NCI-H187 (cell line): ENCODE data around the gene DDI2.

Source experiments
- DNase-seq, 2 experiments: peaks; one replicate each; lab custom pipeline; 2025; lab: John Stamatoyannopoulos, UW

Gene DDI2

DNA sequence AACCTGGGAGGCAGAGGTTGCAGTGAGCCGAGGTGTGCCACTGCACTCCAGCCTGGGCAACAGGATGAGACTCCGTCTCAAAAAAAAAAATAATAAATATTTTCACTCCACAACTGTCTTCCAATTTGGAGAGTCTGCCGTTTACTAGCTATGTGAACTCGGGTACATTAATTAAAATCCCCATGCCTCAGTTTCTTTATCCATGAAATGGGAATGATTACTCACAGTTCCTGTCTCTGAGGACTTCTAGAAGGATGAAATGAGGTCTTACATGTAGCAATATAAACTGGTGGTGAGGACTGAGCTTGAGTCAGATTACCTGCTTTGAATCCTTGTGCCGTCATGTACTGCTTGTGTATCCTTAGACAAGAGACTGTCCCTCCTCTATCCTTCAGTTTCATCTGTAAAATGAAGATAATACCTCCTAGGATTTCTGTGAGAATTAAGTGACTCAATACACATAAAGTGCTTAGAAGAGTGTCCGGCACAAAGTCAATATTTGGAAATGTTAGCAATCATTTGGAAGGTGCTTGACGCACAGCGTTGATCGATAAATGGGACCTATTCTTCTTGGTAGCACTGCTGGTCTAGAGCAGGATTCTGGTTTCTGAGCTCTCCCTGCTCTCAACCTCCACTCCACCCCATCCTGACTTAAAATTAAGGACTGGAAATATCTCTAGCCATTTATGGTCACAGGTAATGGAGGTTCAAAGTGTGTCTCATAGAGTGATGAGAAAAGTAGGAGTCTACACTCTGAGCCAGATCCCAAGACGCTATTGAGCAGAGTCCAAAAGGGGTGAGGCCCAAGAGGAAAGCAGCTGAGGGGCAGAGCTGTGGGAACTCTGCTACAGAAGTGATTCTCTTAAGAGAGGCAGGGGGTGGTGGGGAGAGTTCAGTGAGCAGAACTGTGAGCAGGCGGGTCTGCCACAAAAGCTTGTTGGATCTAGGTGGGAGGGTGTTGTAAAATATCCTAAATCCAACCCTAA is 11.6 kb upstream of the DDI2 start:
- no peak for DNase-seq

DNA sequence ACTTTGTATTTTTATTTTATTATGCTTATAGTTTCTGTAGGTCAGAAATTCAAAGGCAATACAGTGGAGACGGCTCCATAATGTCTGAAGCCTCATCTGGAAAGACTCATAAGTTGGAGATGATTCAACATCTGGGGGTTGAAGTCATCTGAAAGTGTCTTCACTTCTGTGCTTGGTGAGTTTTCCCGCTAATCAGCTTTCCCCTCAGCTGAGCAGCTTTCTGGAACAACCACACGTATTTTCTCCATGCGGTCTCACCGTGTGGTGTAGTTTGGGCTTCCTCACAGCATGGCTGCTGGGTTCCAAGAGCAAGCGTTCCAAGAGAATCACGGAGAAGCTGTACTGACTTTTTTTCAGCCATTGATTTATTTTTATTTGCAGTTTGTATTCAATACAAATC is 7.6 kb upstream of the DDI2 start:
- no peak for DNase-seq

DNA sequence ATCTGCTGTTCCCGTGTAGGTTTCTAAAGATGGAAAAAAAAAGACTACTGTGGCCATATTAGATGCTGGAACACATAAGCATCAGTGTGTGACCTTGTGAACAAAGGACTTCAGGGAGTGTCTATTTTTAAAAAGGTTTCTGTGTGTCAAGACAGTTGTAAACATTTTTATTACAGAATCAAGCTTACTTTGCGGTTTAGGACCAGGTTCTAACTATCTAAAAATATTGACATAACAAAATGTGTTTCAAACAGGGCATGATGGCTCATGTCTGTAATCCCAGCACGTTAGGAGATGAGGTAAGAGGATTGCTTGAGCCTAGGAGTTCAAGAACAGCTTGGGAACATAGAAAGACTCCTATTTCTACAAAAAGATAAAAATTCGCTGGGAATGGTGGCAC is 7.1 kb upstream of the DDI2 start:
- no peak for DNase-seq

DNA sequence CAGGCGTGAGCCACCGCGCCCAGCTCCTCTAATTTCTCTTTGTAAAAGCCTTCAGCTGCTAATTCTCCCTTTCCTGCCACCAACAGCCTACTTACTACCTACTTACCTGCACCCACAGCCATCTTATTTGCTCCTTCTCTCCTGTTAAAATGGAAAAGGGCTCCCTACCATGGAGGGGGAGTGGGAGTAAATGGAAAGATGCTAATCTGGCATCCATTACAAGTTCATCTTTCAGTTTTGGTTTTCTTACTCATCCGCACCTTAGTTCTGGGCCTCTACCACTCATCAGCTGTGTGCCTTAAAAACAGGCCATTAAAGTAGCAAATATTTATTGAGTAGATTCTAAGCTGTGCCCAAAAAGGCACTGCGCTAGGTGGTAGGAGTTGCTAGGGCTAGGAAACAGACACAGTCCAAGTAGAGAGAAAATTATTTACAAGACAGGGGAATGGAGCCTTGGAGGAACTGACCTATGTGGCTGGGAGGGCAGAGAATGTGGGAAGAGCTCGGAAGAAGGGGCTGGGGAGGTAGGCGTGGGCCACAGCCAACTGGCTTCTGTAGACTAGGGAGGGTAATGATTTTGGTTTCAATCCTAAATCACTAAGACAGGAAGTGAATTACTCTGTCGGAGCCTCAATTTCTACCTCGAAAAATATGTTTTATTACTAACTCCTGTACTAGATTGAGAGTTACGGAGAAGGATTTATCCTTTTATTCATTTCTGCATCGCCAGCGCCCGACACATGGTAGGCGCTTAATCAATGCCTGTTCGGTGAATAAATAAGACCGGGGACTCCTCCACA is 685 bp upstream of the DDI2 start:
- DNase-seq = no peak

DNA sequence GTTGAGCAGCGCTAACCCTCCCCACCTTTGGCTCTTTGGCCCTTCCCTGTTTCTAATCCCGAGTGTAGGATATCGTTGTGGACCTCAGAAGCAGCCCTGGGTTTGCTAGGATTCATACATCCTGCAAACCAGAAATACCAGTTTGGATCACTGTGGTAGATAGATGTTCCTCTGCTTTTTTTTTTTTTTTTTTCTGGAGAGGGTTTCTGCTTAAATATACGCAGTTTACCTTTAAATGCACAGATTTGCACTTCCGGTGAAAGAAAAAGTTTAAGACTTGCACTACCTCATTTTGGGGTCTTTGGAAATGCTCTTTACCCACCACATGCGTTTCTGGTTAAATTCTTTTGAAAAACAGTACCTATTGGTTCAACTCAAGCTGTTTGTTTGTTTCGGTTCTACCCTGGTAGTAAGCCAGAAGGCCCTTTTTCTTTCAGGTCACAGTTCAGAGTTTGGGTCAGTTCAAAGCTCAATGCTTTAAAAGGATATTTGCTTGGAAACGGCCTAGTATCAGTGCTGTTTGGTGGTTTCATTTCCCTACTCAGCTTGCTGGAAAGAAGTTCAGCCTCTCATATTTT is 908 bp downstream of the DDI2 start:
- no peak for DNase-seq

DNA sequence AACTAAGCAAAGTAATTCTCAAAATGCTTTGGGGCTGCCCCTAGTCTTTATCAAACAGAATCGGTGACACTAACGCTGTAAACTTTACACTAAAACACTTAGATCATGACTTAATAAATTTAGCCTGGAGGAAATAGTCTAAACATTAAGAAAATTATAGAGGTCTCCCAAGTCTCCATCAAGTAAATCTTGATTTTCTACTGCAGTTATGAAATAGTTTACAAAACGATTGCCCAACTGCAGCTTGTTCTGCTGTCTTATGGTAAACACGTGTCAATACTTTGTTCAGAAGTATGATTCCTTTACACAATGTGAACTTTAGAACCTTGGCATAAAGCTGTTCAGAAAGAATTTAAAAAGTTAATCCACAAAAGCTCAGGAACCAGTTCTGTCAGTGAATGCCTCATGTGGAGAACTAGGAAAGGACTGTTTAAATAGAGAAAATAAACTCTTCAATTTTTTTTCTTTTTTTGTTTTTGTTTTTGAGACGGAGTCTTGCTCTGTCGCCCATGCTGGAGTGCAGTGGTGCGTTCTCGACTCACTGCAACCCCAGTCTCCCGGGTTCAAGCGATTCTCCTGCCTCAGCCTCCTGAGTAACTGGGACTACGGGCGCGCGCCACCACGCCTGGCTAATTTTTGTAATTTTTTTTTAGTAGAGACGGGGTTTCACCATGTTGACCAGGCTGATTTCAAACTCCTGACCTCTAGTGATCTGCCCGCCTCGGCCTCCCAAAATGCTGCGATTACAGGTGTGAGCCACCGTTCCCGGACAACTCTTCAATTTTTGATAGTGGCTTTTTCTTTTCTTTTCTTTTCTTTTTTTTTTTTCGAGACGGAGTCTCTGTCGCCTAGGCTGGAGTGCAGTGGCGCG is 1.6 kb downstream of the DDI2 start:
- DNase-seq = no peak

DNA sequence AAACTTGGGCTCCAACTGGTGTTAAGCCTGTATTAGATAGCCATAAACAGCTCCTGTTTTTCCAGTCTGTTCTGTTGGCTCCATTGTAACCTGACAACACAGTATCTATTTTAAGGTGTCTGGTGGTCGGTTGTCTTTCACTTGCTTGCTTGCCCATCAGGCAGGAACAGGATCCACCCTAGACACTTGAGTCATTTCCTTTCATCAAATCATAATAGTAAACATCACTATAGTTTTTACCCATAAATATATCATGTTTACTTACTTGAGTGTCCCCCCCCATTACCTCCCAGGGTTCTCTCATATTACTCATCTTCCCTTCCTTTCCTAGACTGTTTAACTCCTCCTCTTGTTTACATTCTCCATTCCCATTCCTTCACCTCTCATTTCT is 2.9 kb downstream of the DDI2 start:
- no peak for DNase-seq

DNA sequence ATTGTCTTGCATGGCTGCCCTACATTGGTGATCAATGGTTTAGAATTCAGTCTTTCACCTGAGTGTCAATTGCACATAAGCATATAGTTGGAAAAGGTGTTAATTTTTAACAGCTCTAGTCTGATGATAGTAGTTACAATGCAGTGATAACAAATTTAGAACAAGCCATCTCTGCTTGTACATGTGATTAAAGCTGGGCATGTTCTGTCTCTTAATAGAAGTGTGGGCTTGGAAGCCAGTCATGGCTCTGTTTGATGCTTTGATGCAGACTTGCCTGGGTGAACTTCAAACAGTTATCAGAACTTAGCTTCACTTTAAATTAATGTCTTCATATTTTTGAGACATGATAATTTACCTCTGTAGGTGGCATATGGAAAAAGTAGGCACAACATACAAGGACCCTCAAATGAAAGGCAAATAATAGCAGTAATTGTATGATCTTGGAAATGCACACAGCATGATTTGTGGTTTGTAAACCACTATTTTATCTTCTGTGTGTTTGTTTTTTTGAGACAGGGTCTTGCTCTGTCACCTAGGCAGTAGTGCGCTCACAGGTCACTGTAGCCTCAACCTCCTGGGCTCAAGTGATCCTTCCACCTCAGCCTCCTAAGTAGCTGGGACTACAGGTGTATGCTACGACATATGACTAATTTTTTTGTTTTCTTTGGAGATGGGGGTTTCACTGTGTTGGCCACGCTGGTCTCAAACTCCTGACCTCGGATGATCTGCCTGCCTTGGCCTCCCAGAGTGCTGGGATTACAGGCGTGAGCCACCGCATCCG is 3.8 kb downstream of the DDI2 start:
- no peak for DNase-seq

DNA sequence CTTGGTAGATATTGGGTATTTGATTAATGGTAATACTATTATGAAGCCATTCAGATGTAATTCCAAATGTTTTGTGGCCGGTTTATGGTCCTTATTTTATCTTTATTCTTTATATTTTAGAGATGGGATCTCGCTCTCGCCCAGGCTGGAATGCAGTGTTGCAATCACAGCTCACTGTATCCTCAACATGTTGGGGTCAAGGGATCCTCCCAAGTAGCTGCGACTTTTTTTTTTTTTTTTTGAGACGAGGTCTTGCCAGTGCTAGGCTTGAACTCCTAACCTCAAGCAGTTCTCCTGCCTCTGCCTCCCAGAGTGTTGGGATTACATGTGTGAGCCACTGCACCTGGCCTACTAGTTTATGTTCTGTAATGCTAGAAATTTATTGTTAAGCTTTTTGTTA is 4.7 kb downstream of the DDI2 start:
- no peak for DNase-seq

DNA sequence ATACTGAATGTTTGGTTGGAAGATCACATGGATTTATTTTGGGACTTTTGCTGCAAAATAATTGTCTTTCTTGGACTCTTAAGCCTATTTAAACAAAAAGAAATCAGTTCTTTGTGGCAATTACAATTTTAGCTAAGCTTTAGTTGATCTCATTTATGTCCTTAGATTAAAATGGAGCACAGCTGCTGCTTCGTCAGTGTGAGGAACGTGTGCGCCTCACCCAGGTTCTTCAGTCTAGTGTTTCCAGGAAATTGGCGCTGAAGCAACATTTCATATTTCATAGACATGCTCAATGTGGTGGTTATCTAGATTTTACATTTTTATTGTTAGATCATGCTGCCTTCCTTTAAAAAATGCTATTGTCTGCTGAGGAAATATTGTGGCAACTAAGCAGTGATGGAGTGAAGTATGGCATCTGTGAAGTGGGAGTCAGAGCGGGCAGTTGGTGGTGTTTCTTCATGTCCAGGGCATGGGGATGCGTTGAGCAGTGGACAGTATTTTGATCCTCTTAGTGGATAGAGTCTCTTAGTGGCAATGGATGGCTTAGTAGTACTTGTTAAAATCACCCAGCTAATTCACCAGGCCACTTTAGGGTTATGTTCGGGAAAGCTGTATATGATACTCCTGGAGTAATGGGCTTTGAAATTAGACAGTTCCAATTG is 5.6 kb downstream of the DDI2 start:
- no peak for DNase-seq

DNA sequence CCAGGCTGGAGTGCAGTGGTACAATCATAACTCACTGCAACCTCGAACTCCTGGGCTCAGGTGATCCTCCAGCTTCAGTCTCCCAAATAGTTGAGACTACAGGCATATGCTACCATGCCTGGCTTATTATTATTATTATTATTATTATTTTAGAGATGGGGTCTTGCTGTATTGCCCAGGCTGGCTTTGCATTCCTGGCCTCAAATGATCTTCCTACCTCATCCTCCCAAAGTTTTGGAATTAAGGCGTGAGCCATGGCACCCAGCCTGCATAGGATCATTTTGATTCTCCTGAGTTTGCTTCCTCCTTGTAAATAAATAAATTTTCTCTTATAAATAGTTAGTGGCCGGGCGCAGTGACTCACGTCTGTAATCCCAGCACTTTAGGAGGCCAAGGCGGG is 6.2 kb downstream of the DDI2 start:
- DNase-seq = no peak

DNA sequence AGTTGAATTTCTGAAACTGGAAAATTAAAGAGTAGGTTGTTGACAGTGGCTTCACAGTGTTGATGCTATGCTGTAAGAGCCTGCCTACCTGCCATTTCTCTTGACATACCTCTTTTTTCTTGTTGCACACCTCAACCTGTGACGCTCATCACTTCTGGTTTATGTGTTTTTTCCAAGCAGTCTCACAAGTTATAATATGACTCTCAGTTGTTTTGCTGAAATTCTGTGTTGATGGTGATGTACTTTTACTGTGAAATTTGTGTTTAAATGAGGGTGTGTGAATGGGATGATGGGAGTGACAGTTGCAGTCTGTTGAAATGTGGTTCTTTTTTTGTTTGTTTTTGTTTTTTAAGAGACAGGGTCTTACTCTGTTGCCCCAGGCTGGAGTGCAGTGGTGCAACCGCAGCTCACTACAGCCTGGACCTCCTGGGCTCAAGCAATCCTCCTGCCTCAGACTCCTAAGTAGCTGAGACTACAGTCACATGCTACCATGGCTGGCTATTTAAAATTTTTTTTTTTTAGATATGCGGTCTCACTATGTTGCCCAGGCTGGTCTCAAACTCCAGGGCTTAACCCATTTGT is 7.0 kb downstream of the DDI2 start:
- DNase-seq = no peak

DNA sequence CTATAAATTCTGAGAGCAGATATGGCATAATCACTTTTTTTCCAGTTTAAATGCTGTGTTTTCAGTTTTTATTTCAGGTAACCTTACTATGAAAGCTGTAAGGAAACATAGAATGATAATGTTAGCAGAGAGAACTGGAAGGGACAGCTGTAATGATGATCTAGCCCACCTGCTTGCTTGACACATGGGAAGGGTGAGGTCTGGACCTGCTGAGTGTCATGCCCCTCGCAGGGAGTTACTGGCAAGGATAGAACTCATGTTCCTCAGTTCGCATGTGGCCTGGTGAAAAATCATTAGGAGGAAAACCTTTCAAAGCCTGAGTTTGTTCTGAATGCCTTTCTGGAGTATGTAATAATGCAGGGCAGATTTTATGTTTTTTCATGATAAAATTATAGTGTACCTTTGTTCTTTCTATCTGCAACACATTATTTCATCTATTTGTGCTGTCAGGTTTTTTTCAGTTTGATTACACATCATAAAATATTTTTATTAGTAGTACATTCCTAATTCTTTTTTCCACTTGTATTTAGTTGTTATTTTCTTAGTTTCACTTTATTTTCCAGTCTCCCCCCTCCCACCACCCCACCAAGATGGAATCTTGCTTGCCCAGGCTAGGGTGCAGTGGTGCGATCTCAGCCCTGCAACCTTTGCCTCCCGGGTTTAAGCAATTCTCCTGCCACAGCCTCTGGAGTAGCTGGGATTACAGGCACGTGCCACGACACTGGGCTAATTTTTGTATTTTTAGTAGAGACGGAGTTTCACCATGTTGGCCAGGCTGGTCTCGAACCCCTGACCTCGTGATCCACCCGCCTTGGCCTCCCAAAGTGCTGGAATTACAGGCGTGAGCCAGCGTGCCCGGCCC is 8.0 kb downstream of the DDI2 start:
- no peak for DNase-seq

DNA sequence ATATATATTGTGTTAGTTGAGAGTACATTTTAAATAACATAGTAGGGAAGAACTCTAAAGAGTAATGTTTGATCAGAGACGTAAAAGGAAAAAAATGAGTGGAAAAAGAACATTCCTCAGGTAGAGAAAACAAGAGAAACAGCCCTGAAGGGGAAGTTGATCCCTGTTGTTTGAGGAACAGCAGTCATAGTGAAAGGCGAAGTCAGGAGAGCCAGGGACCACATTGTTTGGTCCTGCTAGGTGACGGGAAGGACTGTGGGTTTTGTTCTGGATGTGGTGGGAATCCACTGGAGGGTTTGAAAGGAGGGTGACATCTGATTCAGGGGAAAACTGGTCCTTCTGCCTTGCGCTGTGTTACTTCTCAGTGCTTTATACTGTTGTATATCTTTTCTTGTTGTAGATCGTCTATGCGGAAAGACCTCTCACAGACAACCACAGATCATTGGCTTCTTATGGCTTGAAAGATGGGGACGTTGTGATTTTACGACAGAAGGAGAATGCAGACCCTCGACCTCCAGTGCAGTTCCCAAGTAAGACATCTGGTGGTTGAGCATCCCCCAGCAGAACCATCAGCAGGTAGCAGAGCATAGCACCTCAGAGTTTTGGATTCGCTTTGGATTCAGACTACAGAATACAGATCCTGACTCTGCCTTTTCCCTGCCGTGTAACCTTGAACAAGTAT is 9.2 kb downstream of the DDI2 start:
- DNase-seq = no peak

DNA sequence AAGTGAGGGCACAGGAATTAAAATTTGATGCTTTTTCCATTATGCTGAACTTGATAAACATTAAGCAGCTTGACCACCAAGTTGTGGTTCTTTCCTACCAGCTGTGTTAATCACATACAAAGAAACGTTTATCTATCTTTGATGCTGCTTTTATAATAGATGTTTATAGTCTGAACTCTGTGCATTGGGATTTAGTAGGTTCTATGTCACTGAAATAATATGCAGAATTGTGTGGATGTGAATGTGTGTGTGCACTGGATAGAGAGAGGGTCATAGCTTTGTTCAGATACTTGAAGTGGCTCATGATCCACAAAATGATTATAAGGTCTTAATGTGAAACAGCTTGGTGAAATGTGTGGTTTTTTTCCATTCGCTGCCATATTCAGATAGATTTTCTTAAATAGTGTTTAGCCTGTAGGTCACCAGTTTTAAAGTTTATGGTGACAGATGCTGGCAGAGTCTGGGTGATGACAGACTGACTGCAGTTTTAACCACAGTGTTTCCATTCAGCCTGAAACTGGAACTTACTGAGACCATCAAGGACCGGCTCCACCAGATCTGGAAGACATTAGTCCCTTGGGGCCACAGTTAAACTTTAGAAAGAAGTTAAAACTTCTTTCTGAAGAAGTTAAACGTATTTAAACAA is 10.2 kb downstream of the DDI2 start:
- DNase-seq = no peak

DNA sequence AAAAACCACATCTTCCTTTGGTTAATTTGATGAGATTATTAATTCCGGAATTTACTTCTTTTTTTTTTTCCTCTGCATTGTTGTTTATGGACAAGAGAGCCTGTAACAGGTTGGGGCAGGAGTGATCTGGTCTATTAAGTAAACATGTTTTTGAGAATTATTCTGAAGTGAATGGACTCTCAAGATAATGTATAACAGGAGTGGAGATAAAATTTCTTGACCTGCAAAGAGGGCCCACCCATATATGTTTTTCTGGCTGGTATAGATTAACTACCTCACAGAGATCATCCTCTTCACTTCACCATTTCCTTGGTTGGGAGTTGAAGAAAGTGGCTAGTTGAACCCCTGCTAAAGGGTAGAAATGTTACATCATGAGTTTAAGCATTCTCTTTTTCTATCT is 10.7 kb downstream of the DDI2 start:
- DNase-seq = no peak

DNA sequence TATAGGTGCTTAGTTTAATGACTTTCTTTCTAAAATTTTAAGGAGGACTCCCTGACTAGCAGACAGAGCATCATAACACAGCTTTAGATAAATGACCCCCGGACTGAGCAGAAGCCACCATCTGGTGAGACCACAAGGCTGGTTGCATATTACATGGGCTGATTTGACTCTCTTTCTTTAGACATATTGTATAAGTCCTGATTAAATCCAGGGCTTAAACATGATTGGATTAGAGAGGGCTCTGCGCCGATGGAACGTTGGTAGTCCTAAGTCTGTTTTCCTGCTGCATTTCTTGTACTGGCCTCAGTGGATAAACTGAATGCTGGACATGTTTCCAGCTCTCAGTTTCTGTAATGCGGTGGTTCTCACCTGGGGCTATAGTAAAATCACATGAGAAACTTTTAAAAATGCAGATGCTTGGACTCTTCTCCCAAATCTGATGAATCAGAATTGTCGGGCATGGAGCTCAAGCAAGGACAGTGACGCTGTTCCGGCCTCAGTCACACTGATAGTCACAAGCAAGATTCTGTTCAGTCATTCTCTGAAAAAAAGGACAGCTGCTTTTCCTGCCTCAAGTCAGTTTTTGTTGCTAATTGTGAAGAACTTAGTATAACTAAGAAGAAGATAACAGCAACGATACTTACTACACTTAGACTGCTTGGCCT is 16.6 kb downstream of the DDI2 start:
- no peak for DNase-seq
